Lung (tissue), 12 donors: Measurements from ENCODE around the gene UBE2H. TPM values are rescaled to one million over a fixed set of nuclear protein-coding genes. Genes with fewer than 3 reads are reported as not detected.
A peak's percentile ranks its signal among the peaks of the same experiment; 100 is the strongest.

Source experiments
- ATAC-seq: fragments of 200-7000 bp; cut with Tn5 transposase; one replicate; pipeline ENCODE4 v1.9.1; 2020; ENCODE audit warnings: moderate number of reproducible peaks; ENCODE audit not compliant: insufficient read depth, low FRiP score
- DNase-seq, 3 donors: peaks; one replicate each; pipeline ENCODE4 v3.0.0-alpha.2; 2013 to 2017
- H3K27ac ChIP-seq, 2 donors: one replicate each; pipeline ENCODE4 v1.5.1; 2013; ENCODE audit warnings: mild to moderate bottlenecking in 2 of 2, moderate library complexity in 2 of 2, control low read depth in 1 of 2, inconsistent platforms in 1 of 2, low read depth in 1 of 2, low read length in 1 of 2
- H3K27me3 ChIP-seq, 3 donors: one replicate each; pipeline ENCODE4 v1.5.1; 2013; ENCODE audit warnings: low read length in 2 of 3; ENCODE audit not compliant: control insufficient read depth in 3 of 3, insufficient read depth in 3 of 3
- H3K36me3 ChIP-seq, 4 donors: one replicate each; pipeline ENCODE4 v1.5.1; 2013; ENCODE audit warnings: low read length in 4 of 4, mild to moderate bottlenecking in 1 of 4, moderate library complexity in 1 of 4; ENCODE audit not compliant: control insufficient read depth in 4 of 4, insufficient read depth in 4 of 4
- H3K4me1 ChIP-seq, 5 donors: one replicate each; pipeline ENCODE4 v1.5.1; 2013; ENCODE audit warnings: low read length in 5 of 5, mild to moderate bottlenecking in 2 of 5, moderate library complexity in 1 of 5; ENCODE audit not compliant: control insufficient read depth in 5 of 5, insufficient read depth in 5 of 5
- H3K4me3 ChIP-seq: one replicate; pipeline ENCODE4 v1.5.1; 2013; ENCODE audit warnings: mild to moderate bottlenecking, control low read depth, moderate library complexity
- H3K9ac ChIP-seq, 2 donors: one replicate each; pipeline ENCODE4 v1.5.1; 2013; ENCODE audit warnings: low read length in 2 of 2, control low read depth in 1 of 2; ENCODE audit not compliant: insufficient read depth in 1 of 2
- H3K9me3 ChIP-seq, 4 donors: one replicate each; pipeline ENCODE4 v1.5.1; 2013; ENCODE audit warnings: low read length in 3 of 4, mild to moderate bottlenecking in 1 of 4, moderate library complexity in 1 of 4; ENCODE audit not compliant: control insufficient read depth in 4 of 4, insufficient read depth in 3 of 4
- WGBS, 2 donors: extraction: QIAGEN DNeasy Blood & Tissue Kit; methylation state at CpG; one replicate each; pipeline ENCODE4 v1.1.7; 2013; 5-methylcytosine and 5-hydroxymethylcytosine counted together
- polyA plus RNA-seq, 2 donors: library from polyadenylated mRNA; stranded (reverse); fragments of 200-250 nt; gene quantifications; one replicate each; pipeline ENCODE4 v1.2.1, GENCODE V29; 2013
- total RNA-seq, 2 donors: library from RNA; depleted of rRNA in 1 of 2; stranded (reverse); fragments of >200 nt in 1 of 2; gene quantifications; one replicate each; pipeline ENCODE4 v1.2.1, GENCODE V29; 2014 to 2021
- TF ChIP-seq, protein P1 (sequence below): IDR thresholded peaks from 2 replicates; pipeline ENCODE4 v1.5.1; 2012; ENCODE audit warnings: mild to moderate bottlenecking; ENCODE audit errors: control extremely low read depth, extremely low read depth
- donor health status: control.
- donor health status: control.
- donor health status: Bipolar disorder and iron deficiency.
- donor health status: healthy.
- donor health status: DM: yes; HTN: yes; CAD: no.

UBE2H gene
- total and polyA plus RNA-seq, 4 donors: 23.0 to 102 (median 49.7) TPM

GRCh38 chr7:129918922-129919321, 33.8 kb downstream of the UBE2H start:
- Histone ChIP-seq H3K36me3 (peaks cover 1 to 3% (median 2%) of the 10 kb centered on the region in 4 donors), H3K4me3 (no peak overlapping the region), H3K9me3 (no peaks in the 10 kb centered on the region), H3K27me3 (no peaks in the 10 kb centered on the region), H3K9ac (no peak overlapping the region), H3K4me1 (peaks cover 0 to 36% (median 2%) of the 10 kb centered on the region in 5 donors), H3K27ac (no peak overlapping the region)
- WGBS, 2 donors: 78 to 95% methylated on average over 5 of the region's 5 CpGs
- ATAC-seq (no peak), DNase-seq (no peak)
- TF ChIP-seq, protein P1, sequence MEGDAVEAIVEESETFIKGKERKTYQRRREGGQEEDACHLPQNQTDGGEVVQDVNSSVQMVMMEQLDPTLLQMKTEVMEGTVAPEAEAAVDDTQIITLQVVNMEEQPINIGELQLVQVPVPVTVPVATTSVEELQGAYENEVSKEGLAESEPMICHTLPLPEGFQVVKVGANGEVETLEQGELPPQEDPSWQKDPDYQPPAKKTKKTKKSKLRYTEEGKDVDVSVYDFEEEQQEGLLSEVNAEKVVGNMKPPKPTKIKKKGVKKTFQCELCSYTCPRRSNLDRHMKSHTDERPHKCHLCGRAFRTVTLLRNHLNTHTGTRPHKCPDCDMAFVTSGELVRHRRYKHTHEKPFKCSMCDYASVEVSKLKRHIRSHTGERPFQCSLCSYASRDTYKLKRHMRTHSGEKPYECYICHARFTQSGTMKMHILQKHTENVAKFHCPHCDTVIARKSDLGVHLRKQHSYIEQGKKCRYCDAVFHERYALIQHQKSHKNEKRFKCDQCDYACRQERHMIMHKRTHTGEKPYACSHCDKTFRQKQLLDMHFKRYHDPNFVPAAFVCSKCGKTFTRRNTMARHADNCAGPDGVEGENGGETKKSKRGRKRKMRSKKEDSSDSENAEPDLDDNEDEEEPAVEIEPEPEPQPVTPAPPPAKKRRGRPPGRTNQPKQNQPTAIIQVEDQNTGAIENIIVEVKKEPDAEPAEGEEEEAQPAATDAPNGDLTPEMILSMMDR: no peak

DNA sequence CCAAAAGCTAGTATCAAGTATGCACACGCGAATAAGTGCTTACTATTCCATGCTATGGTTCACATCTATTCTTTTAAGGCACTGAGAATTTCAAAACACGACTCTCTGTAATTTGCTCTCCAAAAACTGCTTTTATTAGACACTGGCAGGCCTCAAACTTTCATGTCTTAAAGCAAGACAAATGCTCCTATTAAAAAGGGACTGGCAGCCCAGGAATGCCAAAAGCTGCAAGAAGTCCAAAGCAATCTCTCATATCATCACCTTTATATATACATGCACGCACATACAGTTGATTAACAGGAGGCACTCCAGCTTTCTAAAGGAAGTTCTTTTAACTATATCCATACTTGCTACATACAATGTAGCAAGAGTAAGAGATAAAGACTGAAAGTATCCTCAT, 34.8 kb downstream of the UBE2H start:
- 63 to 85% methylated on average over 4 of the region's 4 CpGs for WGBS, 2 donors
- ATAC-seq: no peak
- H3K4me3 ChIP-seq: no peak overlapping the region
- no peaks in the 10 kb centered on the region for H3K9me3 ChIP-seq
- H3K9ac ChIP-seq: no peak overlapping the region
- H3K27me3 ChIP-seq: no peaks in the 10 kb centered on the region
- H3K36me3 ChIP-seq: peaks cover 0 to 3% (median 2%) of the 10 kb centered on the region in 4 donors
- TF ChIP-seq, protein P1: no peak
- no peak for DNase-seq
- no peak overlapping the region for H3K27ac ChIP-seq
- H3K4me1 ChIP-seq: peaks cover 0 to 31% (median 4%) of the 10 kb centered on the region in 5 donors

DNA sequence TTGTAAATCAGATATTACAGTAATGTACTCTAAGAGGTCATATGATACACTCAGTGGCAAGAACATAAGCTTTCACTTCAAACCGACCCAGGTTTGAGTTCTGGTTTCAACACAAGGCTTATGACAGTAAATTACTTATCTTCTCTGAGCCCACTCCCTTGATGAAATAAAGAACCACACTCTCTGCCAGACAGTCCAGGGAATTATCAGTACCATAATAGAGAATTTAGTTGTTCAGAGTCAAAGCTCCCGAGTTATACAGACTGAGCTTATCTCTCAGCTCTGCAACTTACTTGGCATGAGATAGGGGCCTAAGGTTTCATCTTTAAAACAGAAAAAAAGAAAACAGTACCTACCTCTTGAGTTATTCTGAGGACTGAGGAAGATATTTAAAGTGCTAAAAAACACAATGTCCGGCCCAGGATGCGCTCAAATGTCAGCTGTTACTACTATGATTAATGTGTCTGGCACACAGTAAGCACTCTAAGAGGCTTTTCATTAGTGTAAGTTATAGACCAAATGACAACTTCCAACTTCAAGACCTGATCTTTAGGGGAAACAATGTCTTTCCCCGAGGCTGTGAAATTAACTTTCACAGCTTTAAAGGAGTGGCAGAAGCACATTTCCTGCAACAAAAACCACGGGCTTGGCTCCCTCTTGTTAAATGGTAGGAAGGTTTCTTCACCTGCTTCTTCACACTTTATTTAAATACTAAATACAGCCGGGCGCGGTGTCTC, 38.1 kb downstream of the UBE2H start:
- DNase-seq (no peak), ATAC-seq (no peak)
- H3K4me3 ChIP-seq: no peak overlapping the region
- H3K9me3 ChIP-seq: no peaks in the 10 kb centered on the region
- peaks cover 0 to 4% (median 2%) of the 10 kb centered on the region in 4 donors for H3K36me3 ChIP-seq
- no peak overlapping the region for H3K9ac ChIP-seq
- H3K4me1 ChIP-seq: peaks cover 0 to 27% (median 7%) of the 10 kb centered on the region in 5 donors
- no peaks in the 10 kb centered on the region for H3K27me3 ChIP-seq
- TF ChIP-seq, protein P1: no peak
- peak overlapping the region in 1 of 2 donors; percentile 72 for H3K27ac ChIP-seq
- WGBS, 2 donors: 64 to 67% methylated on average over 9 of the region's 9 CpGs
